Activated gamma-delta T cell treated with anti-CD3 and anti-CD28 coated beads, Interleukin-2, amount 50 U/mL, for 16 hours (primary cell): ENCODE data around the gene SIAH1.
"Not testable (repeated sequence)": the region's sequence is repeated elsewhere in the genome, so short reads cannot be mapped to it uniquely, and the experiment has no call there.

Experiments
- DNase-seq: peaks from one replicate; pipeline ENCODE4 v3.0.0-alpha.2; 2020; ENCODE audit warnings: low read depth

Gene SIAH1, protein sequence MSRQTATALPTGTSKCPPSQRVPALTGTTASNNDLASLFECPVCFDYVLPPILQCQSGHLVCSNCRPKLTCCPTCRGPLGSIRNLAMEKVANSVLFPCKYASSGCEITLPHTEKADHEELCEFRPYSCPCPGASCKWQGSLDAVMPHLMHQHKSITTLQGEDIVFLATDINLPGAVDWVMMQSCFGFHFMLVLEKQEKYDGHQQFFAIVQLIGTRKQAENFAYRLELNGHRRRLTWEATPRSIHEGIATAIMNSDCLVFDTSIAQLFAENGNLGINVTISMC

DNA sequence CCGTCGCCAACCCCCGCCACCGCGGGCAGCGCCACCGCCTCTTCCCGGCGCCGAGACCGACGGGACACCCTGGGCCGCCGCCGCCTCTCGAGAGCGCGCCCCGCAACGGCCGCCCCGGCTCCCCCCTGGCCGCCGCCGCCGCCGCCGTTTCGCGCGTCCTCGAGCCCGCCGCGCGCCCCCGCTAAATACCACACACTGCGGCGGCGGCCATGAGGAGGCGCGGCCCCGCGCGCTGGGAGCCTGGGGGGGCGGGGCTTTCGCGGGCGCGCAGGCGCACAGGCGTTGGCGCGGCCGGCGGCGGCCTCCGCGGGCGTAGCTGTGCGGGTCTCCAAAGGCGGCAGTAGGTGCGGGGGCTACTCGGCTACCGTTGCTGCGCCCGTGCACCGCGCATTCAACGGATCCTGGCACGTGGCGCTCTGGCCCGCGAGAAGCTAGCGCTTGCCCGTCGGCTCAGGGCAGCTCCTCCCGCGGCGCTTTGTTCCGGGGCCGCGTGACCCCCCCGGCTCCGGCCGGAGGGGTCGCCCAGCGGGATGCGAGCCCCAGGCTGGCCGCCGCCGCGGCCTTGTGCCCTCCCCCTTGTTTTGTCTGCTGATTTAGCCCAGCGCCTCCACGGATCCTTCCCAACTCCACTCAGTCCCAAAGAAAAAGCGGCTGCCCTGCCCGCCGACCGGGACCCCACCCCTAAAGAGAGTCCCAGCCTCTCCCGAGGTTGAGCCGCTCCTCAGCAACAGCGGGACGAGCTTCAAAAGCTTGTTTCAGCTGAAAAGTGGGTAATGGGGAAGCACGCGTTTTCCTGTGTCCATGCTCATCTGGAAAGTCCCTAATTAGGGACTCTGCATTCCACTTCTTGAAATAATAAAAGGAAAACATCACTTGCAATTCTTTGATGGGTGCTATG lies at the start of gene SIAH1:
Gene SIAH1, minus strand, starts transcription at position 161 of the 898 bp plus-strand sequence. CDS start 22,985 bp downstream, outside the sequence.
- DNase-seq: peak; percentile 79

DNA sequence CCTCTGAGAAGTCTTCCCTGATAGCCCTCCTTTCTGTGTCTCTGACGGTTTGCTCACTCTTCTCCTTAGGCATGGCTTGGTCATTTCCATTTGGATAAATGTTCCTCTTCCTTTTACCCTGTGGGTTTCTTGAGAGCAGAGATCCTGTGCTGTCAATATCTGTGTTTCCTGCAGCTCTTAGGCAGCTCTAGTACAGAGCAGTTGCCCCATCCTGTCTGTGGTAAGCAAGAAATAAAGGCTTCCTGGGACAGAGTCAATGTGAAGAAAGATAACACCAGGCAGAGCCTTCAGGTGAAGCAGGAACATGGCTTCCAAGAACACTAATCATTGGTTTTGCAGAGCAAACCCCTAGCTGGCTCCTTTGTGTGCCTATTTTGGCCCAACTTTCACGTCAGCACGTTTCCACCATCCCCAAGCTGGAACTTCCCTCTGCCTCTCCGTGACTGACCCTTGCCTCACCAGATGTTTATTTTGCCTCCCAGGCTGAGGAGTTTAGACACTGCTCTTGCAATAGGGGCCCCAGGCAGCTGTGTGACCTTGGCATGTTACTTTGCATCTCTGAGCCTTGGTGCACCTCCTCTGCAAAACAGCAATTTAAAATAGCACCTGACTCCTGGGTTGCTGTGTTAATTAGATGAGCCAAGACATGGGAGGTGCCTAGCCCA lies 49.6 kb upstream of the SIAH1 start:
- DNase-seq: no peak

DNA sequence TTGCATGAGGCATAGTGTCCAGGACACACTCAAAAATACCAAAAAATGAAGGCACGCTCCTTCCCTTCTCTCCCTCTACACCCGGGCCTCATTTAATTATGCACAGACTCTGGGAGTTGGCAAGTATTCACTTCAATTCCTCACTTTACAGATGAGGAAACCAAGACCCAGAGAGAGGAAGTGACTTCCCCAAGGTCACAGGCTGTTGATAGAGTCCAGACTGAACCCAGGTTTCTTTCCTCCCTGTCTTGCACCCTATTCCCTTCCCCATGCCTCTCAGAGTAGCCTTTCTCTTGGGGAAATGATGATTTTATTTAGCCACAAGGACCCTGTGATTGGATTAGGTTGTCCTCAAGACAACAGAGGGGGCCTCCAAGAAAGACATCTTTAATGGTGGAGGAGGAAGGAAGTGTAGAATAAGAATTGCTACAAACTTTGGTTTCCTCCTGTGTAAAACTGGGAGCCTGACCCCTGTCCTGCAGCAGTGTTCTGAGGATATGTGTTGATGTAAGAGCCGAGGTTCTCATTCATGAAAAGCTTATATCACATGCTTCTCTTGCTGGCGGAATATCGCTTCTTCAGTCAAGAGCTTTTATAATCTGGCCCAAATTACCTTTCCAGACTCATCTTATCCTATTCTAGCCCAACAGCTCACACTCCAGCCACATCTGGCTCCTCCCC lies 48.8 kb upstream of the SIAH1 start:
- no peak for DNase-seq

- no peak for DNase-seq
Observed at GRCh38 chr16:48433116-48433849, 48.1 kb upstream of the SIAH1 start.

GRCh38 chr16:48432136-48432535 lies 46.9 kb upstream of the SIAH1 start:
- no peak for DNase-seq

GRCh38 chr16:48430890-48431289 lies 45.7 kb upstream of the SIAH1 start:
- DNase-seq: no peak

GRCh38 chr16:48426244-48427141 lies 41.3 kb upstream of the SIAH1 start:
- DNase-seq: no peak

- no peak for DNase-seq
Observed at GRCh38 chr16:48422537-48422936, 37.3 kb upstream of the SIAH1 start.

DNA sequence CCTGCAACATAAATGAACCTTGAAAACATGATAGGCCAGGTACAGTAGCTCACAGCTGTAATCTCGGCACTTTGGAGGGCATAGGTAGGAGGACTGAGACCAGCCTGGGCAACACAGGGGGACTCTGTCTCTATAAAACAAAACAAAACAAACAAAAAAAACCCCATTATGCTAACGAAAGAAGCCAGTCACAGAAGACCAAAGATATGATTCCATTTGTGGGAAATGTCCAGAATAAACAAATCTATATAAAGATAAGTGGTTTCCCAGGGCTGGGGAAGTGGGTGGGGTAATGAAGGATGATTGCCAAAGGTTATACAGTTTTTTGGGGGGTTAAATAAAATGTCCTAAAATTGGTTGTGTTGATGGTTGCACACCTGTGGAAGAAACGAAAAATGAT lies 36.5 kb upstream of the SIAH1 start:
- DNase-seq: no peak

- no peak for DNase-seq
Observed at GRCh38 chr16:48420437-48420836, 35.2 kb upstream of the SIAH1 start.

DNA sequence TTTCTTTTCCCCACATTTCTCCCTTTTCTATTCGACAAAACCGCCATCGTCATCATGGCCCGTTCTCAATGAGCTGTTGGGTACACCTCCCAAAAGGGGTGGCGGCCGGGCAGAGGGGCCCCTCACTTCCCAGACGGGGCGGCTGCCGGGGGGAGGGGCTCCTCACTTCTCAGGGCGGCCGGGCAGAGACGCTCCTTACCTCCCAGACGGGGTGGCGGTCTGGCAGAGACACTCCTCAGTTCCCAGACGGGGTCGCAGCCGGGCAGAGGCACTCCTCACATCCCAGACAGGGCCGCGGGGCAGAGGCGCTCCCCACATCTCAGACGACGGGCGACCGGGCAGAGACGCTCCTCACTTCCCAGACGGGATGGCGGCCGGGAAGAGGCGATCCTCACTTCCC lies 31.4 kb upstream of the SIAH1 start:
- DNase-seq: not testable (repeated sequence)

GRCh38 chr16:48413272-48413671 lies 28.1 kb upstream of the SIAH1 start:
- DNase-seq: no peak

- DNase-seq: no peak
Observed at GRCh38 chr16:48409839-48410632, 24.8 kb upstream of the SIAH1 start.

DNA sequence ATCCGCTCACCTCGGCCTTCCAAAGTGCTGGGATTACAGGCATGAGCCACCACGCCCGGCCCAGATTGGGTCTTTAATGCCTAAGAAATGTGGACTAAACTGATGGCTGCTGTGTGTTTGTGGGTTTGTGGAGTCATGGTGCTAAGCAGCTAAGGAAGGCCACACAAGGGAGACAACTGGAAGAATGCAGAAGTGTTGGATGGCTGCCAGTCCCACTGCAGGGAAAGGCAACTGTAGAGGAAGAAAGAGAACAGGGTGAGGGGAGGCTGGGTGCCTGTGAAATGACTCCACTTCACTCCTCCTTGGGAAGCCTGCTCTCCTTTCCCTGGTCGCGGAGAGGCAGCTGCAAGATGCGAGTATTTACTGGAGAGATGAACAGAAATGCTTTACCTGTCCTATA lies 23.5 kb upstream of the SIAH1 start:
- no peak for DNase-seq

- DNase-seq: no peak
Observed at GRCh38 chr16:48405907-48406306, 20.7 kb upstream of the SIAH1 start.

DNA sequence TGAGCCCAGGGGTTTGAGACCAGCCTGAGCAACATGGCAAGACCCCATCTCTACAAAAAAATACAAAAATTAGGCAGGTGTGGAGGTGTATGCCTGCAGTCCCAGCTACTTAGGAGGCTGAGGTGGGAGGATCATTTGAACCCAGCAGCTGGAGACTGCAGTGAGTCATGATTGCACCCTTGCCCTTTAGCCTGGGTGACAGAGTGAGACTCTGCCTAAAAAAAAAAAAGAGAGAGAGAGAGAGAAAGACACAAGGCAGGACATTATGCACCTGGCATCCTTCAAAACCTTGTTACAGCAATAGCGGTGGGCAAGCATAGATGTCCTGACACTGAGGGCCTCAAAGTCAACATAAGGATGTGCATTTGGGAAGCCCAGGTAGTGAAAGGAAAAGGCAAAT lies 19.9 kb upstream of the SIAH1 start:
- DNase-seq: no peak

DNA sequence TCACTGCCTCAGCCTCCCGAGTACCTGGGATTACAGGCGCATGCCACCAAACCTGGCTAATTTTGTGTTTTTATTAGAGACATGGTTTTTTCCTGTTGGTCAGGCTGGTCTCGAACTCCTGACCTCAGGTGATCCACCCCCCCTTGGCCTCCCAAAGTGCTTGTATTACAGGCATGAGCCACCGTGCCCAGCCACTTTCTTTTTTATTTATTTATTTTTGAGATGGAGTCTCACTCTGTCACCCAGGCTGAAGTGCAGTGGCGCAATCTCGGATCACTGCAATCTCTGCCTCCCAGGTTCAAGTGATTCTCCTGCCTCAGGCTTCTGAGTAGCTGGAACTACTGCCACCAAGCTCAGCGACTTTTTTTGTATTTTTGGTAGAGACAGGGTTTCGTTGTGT lies 17.3 kb upstream of the SIAH1 start:
- DNase-seq: not testable (repeated sequence)

- no peak for DNase-seq
Observed at GRCh38 chr16:48395375-48395774, 10.2 kb upstream of the SIAH1 start.

- no peak for DNase-seq
Observed at GRCh38 chr16:48394355-48394703, 9.1 kb upstream of the SIAH1 start.
